K562 (cell line): ENCODE data around the gene MYL4. TPM values are rescaled to one million over a fixed set of nuclear protein-coding genes. Genes with fewer than 3 reads are reported as not detected.

Source experiments
- ATAC-seq: fragments of 200-7000 bp; cut with Tn5 transposase; 3 replicates; pipeline ENCODE4 v1.9.1; 2020; ENCODE audit warnings: moderate library complexity
- BruUV-seq: library from RNA; stranded (reverse); fragments of 400-500 nt; replicated peaks from 2 replicates; lab custom pipeline; 2021; lab: Mats Ljungman, UMichigan
- CTCF ChIA-PET: fragments of 300-600 bp; formaldehyde crosslinking; extraction: SDS; loops from one replicate; lab custom pipeline; 2021; ENCODE audit warnings: low intra/inter-chr PET ratio; lab: Yijun Ruan, JAX
- POLR2A ChIA-PET: fragments of 300-600, 350-650 bp; sonication (Branson Sonifier 250); formaldehyde crosslinking; extraction: SDS; loops from one replicate; lab custom pipeline; 2021; ENCODE audit warnings: antibody characterized with exemption, inconsistent platforms; lab: Yijun Ruan, JAX
- DNase-seq, 4 experiments: peaks; one replicate each; pipeline versions ENCODE4 v3.0.0 to v3.0.0-alpha.2; 2011 to 2018; ENCODE audit warnings: low spot score in 3 of 4, mixed read lengths in 3 of 4; ENCODE audit errors: extremely low read depth in 1 of 4
- FAIRE-seq: peaks from 2 replicates; lab custom pipeline; 2011; peaks lifted over from hg19 to GRCh38; lab: Jason Lieb, UNC
- H2AFZ ChIP-seq: 2 replicates; pipeline ENCODE4 v1.6.0; 2011; ENCODE audit warnings: low read depth, low read length, control low read depth, inconsistent platforms
- H3K27ac ChIP-seq: fragments of 200-600 bp; 3 replicates; pipeline ENCODE4 v1.8.0; 2011; ENCODE audit warnings: low read depth, mild to moderate bottlenecking, control low read depth, inconsistent platforms, low read length, moderate library complexity, mixed read lengths; ENCODE audit errors: extremely low read depth
- H3K27me3 ChIP-seq, 2 experiments: fragments of 300-600 bp in 1 of 2; 2 replicates in 1 of 2; 3 replicates in 1 of 2; pipeline versions ENCODE4 v1.6.0 to v1.8.0; 2011; ENCODE audit warnings: inconsistent platforms in 2 of 2, low read length in 2 of 2, mild to moderate bottlenecking in 1 of 2, mixed read lengths in 1 of 2, moderate library complexity in 1 of 2; ENCODE audit not compliant: control insufficient read depth in 2 of 2, insufficient read depth in 2 of 2
- H3K36me3 ChIP-seq: fragments of 300-600 bp; 3 replicates; pipeline ENCODE4 v1.8.0; 2011; ENCODE audit warnings: mild to moderate bottlenecking, low read length, inconsistent platforms; ENCODE audit not compliant: control insufficient read depth, insufficient read depth
- H3K4me1 ChIP-seq, 2 experiments: fragments of 200-600 bp in 1 of 2; replicated peaks in 1 of 2; 2 replicates in 1 of 2; 3 replicates in 1 of 2; pipeline versions ENCODE4 v1.5.1 to v1.8.0; 2011; ENCODE audit warnings: inconsistent platforms in 2 of 2, low read length in 2 of 2, mild to moderate bottlenecking in 1 of 2, mixed read lengths in 1 of 2, moderate library complexity in 1 of 2; ENCODE audit not compliant: control insufficient read depth in 2 of 2, insufficient read depth in 2 of 2
- H3K4me2 ChIP-seq: 2 replicates; pipeline ENCODE4 v1.6.1; 2011; ENCODE audit warnings: low read length, control low read depth, inconsistent platforms, mixed read lengths; ENCODE audit not compliant: insufficient read depth
- H3K4me3 ChIP-seq: fragments of 200-600 bp; sonication (generic), shearing (Covaris generic); 2 replicates; pipeline ENCODE4 v1.5.1; 2016; ENCODE audit warnings: control low read depth, inconsistent platforms
- H3K79me2 ChIP-seq: fragments of 200-600 bp; 3 replicates; pipeline ENCODE4 v1.8.0; 2011; ENCODE audit warnings: low read length, inconsistent platforms; ENCODE audit not compliant: control insufficient read depth, insufficient read depth
- H3K9ac ChIP-seq, 2 experiments: 2 replicates each; pipeline versions ENCODE4 v1.6.0 to v1.6.1; 2011; ENCODE audit warnings: low read depth in 2 of 2, low read length in 2 of 2, control low read depth in 1 of 2, inconsistent platforms in 1 of 2, mild to moderate bottlenecking in 1 of 2, mixed read lengths in 1 of 2; ENCODE audit not compliant: insufficient read depth in 1 of 2
- H3K9me1 ChIP-seq: one replicate; pipeline ENCODE4 v1.6.0; 2011; ENCODE audit warnings: inconsistent platforms, mild to moderate bottlenecking, low read length, moderate library complexity; ENCODE audit not compliant: control insufficient read depth, insufficient read depth
- H3K9me3 ChIP-seq: replicated peaks from 2 replicates; pipeline ENCODE4 v1.5.1; 2011; ENCODE audit warnings: low read depth, low read length, inconsistent platforms; ENCODE audit not compliant: control insufficient read depth, insufficient read depth
- H4K20me1 ChIP-seq: replicated peaks from 2 replicates; pipeline ENCODE4 v1.6.1; 2011; ENCODE audit warnings: low read length, inconsistent platforms, mixed read lengths; ENCODE audit not compliant: control insufficient read depth, insufficient read depth
- BCOR ChIP-seq: fragments of 450-650 bp; IDR thresholded peaks from 2 replicates; pipeline ENCODE4 v1.6.1; 2016
- CBX1 ChIP-seq: sonication (generic); IDR thresholded peaks from 2 replicates; pipeline ENCODE4 v1.6.1; 2016; ENCODE audit warnings: antibody characterized with exemption, low read depth, mild to moderate bottlenecking
- FIP1L1 ChIP-seq: fragments of 200-400 bp; formaldehyde crosslinking; IDR thresholded peaks from 2 replicates; pipeline ENCODE4 v1.6.1; 2018; ENCODE audit warnings: mild to moderate bottlenecking, low read depth, low read length; ENCODE audit not compliant: poor library complexity, severe bottlenecking
- NCOA2 ChIP-seq, 2 experiments: fragments of 450-650 bp; IDR thresholded peaks; 2 replicates each; pipeline ENCODE4 v1.6.1; 2018; ENCODE audit warnings: mild to moderate bottlenecking in 2 of 2, moderate library complexity in 1 of 2; ENCODE audit not compliant: partially characterized antibody in 2 of 2
- RBM25 ChIP-seq: fragments of 200-400 bp; formaldehyde crosslinking; IDR thresholded peaks from 2 replicates; pipeline ENCODE4 v1.6.1; 2018; ENCODE audit warnings: low read length, low read depth, moderate library complexity; ENCODE audit not compliant: severe bottlenecking
- TCF3 ChIP-seq: sonication (generic); formaldehyde crosslinking; IDR thresholded peaks from 2 replicates; pipeline ENCODE4 v1.4.0; 2020; ENCODE audit warnings: mild to moderate bottlenecking, missing genetic modification reagents
- U2AF1 ChIP-seq: fragments of 200-400 bp; formaldehyde crosslinking; optimal IDR thresholded peaks from 2 replicates; pipeline ENCODE3; 2017; ENCODE audit warnings: mild to moderate bottlenecking, low read depth, low read length, moderate library complexity
- ZBED1 ChIP-seq: IDR thresholded peaks from 2 replicates; pipeline ENCODE4 v1.6.1; 2014
- ZBTB49 ChIP-seq: sonication (generic); formaldehyde crosslinking; IDR thresholded peaks from 2 replicates; pipeline ENCODE4 v1.8.0; 2022; ENCODE audit warnings: missing genetic modification reagents, mild to moderate bottlenecking, borderline replicate concordance
- ZNF121 ChIP-seq: sonication (generic); formaldehyde crosslinking; conservative IDR thresholded peaks from 2 replicates; pipeline ENCODE4 v1.8.0; 2022; ENCODE audit warnings: missing genetic modification reagents
- WGBS: fragments of 100-300 bp; shearing (Covaris generic); methylation state at CpG from one replicate; pipeline ENCODE4 v1.1.6; 2016; ENCODE audit warnings: low coverage, mixed read lengths; ENCODE audit not compliant: insufficient coverage; ENCODE audit errors: missing lambda C conversion rate; 5-methylcytosine and 5-hydroxymethylcytosine counted together
- in situ Hi-C: fragments of 300-500 bp; cut with MboI; formaldehyde crosslinking; loops from 4 replicates; pipeline ENCODE4 v1.15.0; 2018; ENCODE audit warnings: inconsistent platforms, mixed read lengths
- intact Hi-C: fragments of 100-400 bp; cut with micrococcal nuclease; formaldehyde crosslinking; loops from 2 replicates; pipeline ENCODE4 v1.14.2; 2022
- polyA plus RNA-seq, 8 experiments: library from polyadenylated mRNA; depleted of rRNA in 4 of 8; stranded (reverse) in 5 of 8; unstranded in 3 of 8; fragments of >200 nt; fragmentation: Nextera tagmentation in 2 of 8; fragmentation: Illumina TruSeq in 1 of 8; extraction: Ambion mirVana in 2 of 8; extraction: Trizol in 1 of 8; gene quantifications; 2 replicates each; pipeline versions ENCODE4 v1.2.1 to v1.2.3, GENCODE V29; 2011 to 2014; ENCODE audit warnings: inconsistent platforms in 1 of 8, missing spikeins in 1 of 8
- total RNA-seq, 7 experiments: library from RNA; depleted of rRNA in 6 of 7; stranded (reverse); fragments of >200 nt in 6 of 7; fragmentation: Illumina TruSeq in 2 of 7; extraction: Trizol in 2 of 7; gene quantifications; 2 replicates each; pipeline versions ENCODE4 v1.2.1 to v1.2.3, GENCODE V29; 2011 to 2021; ENCODE audit warnings: low replicate concordance in 1 of 7

Gene MYL4
- total and polyA plus RNA-seq, 9 of the 15 experiments (the other 6 are each of a cell fraction or from before 2014, with no cell fraction given), result 117 to 423 (median 221) TPM

- no TSS peak for BruUV-seq
- in situ Hi-C loops, result loop anchor here (5.0 kb wide), 1 partner anchor 80 kb away; no protein-coding TSS in a partner anchor
- intact Hi-C loops, result no loop called here
These were observed 23.3 kb downstream of the MYL4 start for GRCh38 chr17:47232465-47232864.

More at GRCh38 chr17:47232465-47232864, 23.3 kb downstream of the MYL4 start:
- CTCF ChIA-PET, result interaction anchor here (3.7 kb wide), 1 partner anchor 83 kb away, joined by 58 read pairs; no protein-coding TSS in a partner anchor
- no peak overlapping the region for H3K9ac ChIP-seq
- H3K9me3 ChIP-seq, result no peaks in the 10 kb centered on the region; the same call in 1 of the 2 replicates
- no peaks in the 10 kb centered on the region for H4K20me1 ChIP-seq
- H3K79me2 ChIP-seq, result no peaks in the 10 kb centered on the region
- no peaks in the 10 kb centered on the region for H3K36me3 ChIP-seq
- no peak for FAIRE-seq
- TF ChIP-seq ZBED1 (no peak), NCOA2 (IDR thresholded peaks at IDR 0.05; ENCODE audit: partially characterized antibody in 2 of 2) (no peak), CBX1 (no peak), ZNF121 (CRISPR knock-in tag) (peak; percentile 96), FIP1L1 (no peak), RBM25 (peak; percentile 47), ZBTB49 (CRISPR knock-in tag) (no peak), BCOR (peak; percentile 43; the same call in 1 of the 2 replicates), TCF3 (CRISPR knock-in tag) (no peak), U2AF1 (no peak)
- no peak for ATAC-seq
- H3K4me2 ChIP-seq, result no peak overlapping the region
- DNase-seq, result no peak
- peak overlapping the region; percentile 77; the same call in 1 of the 2 replicates for H2AFZ ChIP-seq
- H3K4me1 ChIP-seq, result peaks cover 6 to 18% of the 10 kb centered on the region in 2 experiments; a peak in 3 of 5 replicates
- no peak overlapping the region for H3K27ac ChIP-seq
- WGBS, result 45% methylated on average over 2 of the region's 2 CpGs
- no peaks in the 10 kb centered on the region for H3K9me1 ChIP-seq
- POLR2A ChIA-PET, result interaction anchor here (1.1 kb wide), 1 partner anchor 10 kb away, joined by 3 read pairs; no protein-coding TSS in a partner anchor
- H3K4me3 ChIP-seq, result no peak overlapping the region
- H3K27me3 ChIP-seq, result no peaks in the 10 kb centered on the region
